ENCODE results near the gene XPNPEP2. TPM values are rescaled to one million over a fixed set of nuclear protein-coding genes. Genes with fewer than 3 reads are reported as not detected.

Gene XPNPEP2
- total RNA-seq, 4 donors from 2014 or later = 3.2 to 52.0 (median 34.1) TPM

DNA sequence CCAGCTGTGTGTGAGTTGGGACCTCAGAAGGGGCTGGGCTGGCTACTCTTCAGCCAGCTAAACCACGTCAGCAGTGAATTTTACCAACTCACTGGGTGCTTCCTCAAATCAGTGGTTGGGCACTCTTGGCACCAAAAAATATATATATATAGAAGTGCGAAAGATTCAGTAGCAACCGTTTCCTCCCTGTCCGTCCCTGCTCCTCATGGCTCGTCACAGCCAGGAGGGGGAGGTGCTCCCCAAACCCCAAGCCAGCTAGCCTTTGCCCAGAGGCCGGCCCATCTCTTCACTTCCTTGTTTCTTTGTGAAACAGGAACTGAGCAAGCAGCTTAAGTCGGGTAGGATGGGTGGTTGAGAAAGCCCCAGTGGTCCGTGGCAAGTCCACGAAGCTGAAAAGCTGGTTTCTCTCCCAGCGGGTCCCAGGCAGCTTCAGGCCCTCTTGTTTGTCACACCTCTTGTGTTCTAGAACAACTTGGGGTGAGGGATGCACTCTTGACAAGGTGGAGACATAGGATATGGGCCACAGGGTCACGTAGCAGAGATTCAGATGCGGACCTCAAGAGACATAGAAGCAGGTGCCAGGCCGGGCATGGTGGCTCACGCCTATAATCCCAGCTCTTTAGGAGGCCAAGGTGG lies 34.1 kb downstream of the XPNPEP2 start:
- intact Hi-C loops (cut with DNase I; ENCODE audit: low total_unique reads) (no loop called here), in situ Hi-C loops (cut with MboI; ENCODE audit: low pct_ligation_motif_present in 1 of 4, low pct_unique_long_range_greater_than_20kb in 1 of 4, low sequenced_read_pairs in 3 of 4) (no loop called here)
- peak; percentile 82 for DNase-seq
- H3K27ac ChIP-seq = peak overlapping the region; percentile 39 to 73 (median 57)
- H3K4me3 ChIP-seq = no peak overlapping the region
- WGBS, 2 donors (ENCODE audit: low coverage in 1 of 2) = 49% methylated on average over 13 of the region's 14 CpGs; no CpG with 5 or more reads in 1 of the 2 donors
- no peaks in the 10 kb centered on the region for H3K9me3 ChIP-seq
- no peaks in the 10 kb centered on the region for H3K27me3 ChIP-seq
- peaks cover 0 to 12% (median 0%) of the 10 kb centered on the region in 4 donors for H3K4me1 ChIP-seq
- no peak for TF ChIP-seq EP300 (IDR thresholded peaks at IDR 0.05; ENCODE audit: low read depth)
- TF ChIP-seq POLR2AphosphoS5 (IDR thresholded peaks at IDR 0.05) = peak in 2 of 3 donors; percentile 14 to 17
- no peaks in the 10 kb centered on the region for H3K36me3 ChIP-seq

DNA sequence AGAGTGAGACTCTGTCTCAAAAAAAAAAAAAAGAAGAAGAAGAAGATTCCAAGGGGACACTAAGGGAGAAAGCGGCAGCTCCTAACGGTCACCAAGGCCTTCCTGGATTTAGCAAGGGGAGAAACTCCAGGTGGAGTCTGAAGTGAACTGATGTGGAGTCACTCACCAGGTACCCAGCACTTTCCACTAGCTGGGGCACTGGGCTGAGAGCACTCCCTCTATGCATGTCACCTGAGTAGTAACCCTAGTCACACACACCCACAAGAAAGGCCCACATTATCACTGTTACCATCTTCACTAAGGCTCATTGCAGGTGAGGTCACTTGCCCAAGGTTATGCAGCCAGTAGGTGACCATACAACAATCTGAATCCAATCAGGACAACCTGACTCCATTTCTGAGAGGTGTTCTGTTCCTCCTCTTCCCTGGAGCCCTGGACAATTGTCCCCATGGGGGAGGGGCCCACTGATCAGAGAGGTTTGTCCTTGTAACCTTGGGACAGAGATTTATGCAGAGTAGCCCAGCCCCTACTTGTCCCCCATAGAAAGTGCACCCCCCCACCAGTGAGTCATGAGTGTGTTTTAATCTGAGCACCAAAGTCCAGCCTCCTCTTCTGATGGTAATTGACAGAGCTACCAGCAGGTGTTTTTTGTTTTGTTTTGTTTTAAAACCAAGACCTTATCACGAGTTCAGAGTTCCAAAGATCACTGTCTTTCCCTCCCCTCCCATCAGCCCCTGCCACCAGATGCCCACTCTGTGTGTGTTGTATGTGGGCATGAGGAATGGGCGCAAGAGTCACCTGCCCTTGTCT lies 35.1 kb downstream of the XPNPEP2 start:
- in situ Hi-C loops (cut with MboI; ENCODE audit: low pct_ligation_motif_present in 1 of 4, low pct_unique_long_range_greater_than_20kb in 1 of 4, low sequenced_read_pairs in 3 of 4) = no loop called here
- Histone ChIP-seq H3K27me3 (no peaks in the 10 kb centered on the region), H3K4me3 (no peak overlapping the region), H3K36me3 (no peaks in the 10 kb centered on the region), H3K27ac (peak overlapping the region; percentile 20 to 73 (median 57)), H3K9me3 (no peaks in the 10 kb centered on the region), H3K4me1 (peaks cover 0 to 12% (median 0%) of the 10 kb centered on the region in 4 donors)
- intact Hi-C loops (cut with DNase I; ENCODE audit: low total_unique reads) = no loop called here
- 72 to 92% methylated on average over 2 to 4 of the region's 4 CpGs for WGBS, 2 donors (ENCODE audit: low coverage in 1 of 2)
- no peak for DNase-seq
- TF ChIP-seq POLR2AphosphoS5 (IDR thresholded peaks at IDR 0.05) (no peak), POLR2A (IDR thresholded peaks at IDR 0.05) (no peak), EP300 (IDR thresholded peaks at IDR 0.05; ENCODE audit: low read depth) (no peak)
- TF ChIP-seq, protein P1, sequence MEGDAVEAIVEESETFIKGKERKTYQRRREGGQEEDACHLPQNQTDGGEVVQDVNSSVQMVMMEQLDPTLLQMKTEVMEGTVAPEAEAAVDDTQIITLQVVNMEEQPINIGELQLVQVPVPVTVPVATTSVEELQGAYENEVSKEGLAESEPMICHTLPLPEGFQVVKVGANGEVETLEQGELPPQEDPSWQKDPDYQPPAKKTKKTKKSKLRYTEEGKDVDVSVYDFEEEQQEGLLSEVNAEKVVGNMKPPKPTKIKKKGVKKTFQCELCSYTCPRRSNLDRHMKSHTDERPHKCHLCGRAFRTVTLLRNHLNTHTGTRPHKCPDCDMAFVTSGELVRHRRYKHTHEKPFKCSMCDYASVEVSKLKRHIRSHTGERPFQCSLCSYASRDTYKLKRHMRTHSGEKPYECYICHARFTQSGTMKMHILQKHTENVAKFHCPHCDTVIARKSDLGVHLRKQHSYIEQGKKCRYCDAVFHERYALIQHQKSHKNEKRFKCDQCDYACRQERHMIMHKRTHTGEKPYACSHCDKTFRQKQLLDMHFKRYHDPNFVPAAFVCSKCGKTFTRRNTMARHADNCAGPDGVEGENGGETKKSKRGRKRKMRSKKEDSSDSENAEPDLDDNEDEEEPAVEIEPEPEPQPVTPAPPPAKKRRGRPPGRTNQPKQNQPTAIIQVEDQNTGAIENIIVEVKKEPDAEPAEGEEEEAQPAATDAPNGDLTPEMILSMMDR (IDR thresholded peaks at IDR 0.05) = no peak

DNA sequence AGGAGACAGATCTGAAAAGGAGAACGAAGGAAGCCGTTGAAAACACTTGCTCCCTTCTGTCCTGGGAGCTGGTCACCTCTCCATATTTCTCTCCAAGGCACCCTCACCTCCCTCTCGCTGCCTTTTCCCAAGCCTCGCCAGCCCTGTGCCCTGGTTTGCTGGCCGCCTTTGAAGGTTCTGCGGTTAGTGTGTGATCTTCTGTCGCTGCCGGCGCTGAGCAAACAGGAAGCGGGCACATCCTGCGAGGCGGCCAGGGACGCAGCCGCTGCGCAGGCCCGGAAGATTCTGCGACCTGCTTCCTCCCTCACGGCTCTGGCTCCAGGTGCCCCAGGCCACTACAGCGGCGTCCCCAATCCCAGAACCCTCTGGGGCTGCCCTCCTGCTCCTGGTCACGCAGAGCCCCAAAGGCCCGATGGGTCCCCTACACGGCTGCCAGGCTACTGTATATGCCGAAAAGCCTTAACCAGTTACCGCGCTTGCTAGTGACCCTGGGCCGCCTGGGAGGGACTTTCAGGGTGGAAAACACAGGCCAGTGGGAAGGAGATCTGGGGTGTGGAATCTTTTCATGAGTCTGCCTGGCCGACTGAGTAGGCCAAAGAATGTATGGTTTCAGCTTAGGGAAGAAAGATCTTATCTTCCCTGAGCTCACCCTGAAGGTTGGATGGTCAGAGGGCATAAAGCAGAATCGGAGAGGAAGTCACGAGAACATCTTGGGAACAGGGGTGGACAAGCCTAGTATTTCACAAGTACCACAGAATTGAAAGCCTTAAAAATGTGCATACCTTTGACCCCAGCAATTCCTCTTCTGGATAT lies 38.6 kb downstream of the XPNPEP2 start:
- TF ChIP-seq, protein P1 (IDR thresholded peaks at IDR 0.05) = no peak
- TF ChIP-seq POLR2A (IDR thresholded peaks at IDR 0.05) (peak; percentile 34), POLR2AphosphoS5 (IDR thresholded peaks at IDR 0.05) (peak in 1 of 3 donors; percentile 44), EP300 (IDR thresholded peaks at IDR 0.05; ENCODE audit: low read depth) (no peak)
- H3K27me3 ChIP-seq = no peaks in the 10 kb centered on the region
- WGBS, 2 donors (ENCODE audit: low coverage in 1 of 2) = 55% methylated on average over 27 of the region's 30 CpGs; no CpG with 5 or more reads in 1 of the 2 donors
- H3K9me3 ChIP-seq = no peaks in the 10 kb centered on the region
- no peaks in the 10 kb centered on the region for H3K36me3 ChIP-seq
- H3K4me1 ChIP-seq = peaks cover 0 to 12% (median 0%) of the 10 kb centered on the region in 4 donors
- intact Hi-C loops (cut with DNase I; ENCODE audit: low total_unique reads) = no loop called here
- H3K27ac ChIP-seq = peak overlapping the region; percentile 64 to 79 (median 74)
- in situ Hi-C loops (cut with MboI; ENCODE audit: low pct_ligation_motif_present in 1 of 4, low pct_unique_long_range_greater_than_20kb in 1 of 4, low sequenced_read_pairs in 3 of 4) = no loop called here
- no peak overlapping the region for H3K4me3 ChIP-seq
- DNase-seq = peak; percentile 75

DNA sequence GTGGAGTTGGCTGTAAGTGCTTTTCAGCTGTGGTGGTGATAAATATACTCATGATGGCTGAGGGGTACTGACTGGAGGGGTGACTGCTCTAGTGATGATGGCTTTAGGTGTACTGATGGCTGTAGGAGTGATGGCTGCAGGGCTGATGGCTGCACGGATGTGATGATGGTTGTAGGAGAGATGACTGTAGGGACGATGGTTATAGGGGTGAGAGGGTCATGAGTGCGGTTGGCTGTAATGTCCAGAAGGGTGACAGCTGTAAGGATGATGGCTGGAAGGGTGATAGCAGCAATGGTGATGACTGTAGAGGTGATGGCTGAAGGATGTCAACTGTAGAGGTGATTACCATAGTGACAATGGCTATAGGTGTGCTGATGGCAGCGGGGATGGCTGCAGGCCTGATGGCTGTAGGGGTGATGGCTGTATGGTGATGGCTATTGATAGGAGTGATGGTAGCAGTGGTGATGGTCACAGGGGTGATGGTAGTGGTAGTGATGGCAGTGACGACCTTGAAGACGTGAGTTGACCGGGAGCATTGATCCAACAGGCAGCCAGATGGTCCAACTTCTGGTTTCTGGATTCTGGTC lies 40.4 kb downstream of the XPNPEP2 start:
- Histone ChIP-seq H3K4me3 (no peak overlapping the region), H3K27ac (peak overlapping the region; percentile 47 to 79 (median 61))
- TF ChIP-seq, protein P1 (IDR thresholded peaks at IDR 0.05) = no peak
- TF ChIP-seq POLR2A (IDR thresholded peaks at IDR 0.05) (no peak), EP300 (IDR thresholded peaks at IDR 0.05; ENCODE audit: low read depth) (no peak), POLR2AphosphoS5 (IDR thresholded peaks at IDR 0.05) (no peak)

More for the DNA sequence above, 40.4 kb downstream of the XPNPEP2 start:
- intact Hi-C loops (cut with DNase I; ENCODE audit: low total_unique reads) = loop anchor here (1.0 kb wide), 1 partner anchor 17 kb away; no protein-coding TSS in a partner anchor
- no peaks in the 10 kb centered on the region for H3K9me3 ChIP-seq
- H3K27me3 ChIP-seq = no peaks in the 10 kb centered on the region
- in situ Hi-C loops (cut with MboI; ENCODE audit: low pct_ligation_motif_present in 1 of 4, low pct_unique_long_range_greater_than_20kb in 1 of 4, low sequenced_read_pairs in 3 of 4) = no loop called here
- H3K36me3 ChIP-seq = no peaks in the 10 kb centered on the region
- 84 to 93% methylated on average over 3 to 7 of the region's 7 CpGs for WGBS, 2 donors (ENCODE audit: low coverage in 1 of 2)
- no peak for DNase-seq
- H3K4me1 ChIP-seq = peaks cover 0 to 2% (median 0%) of the 10 kb centered on the region in 4 donors
